Measurements from ENCODE around the gene CNNM3. TPM values are rescaled to one million over a fixed set of nuclear protein-coding genes. Genes with fewer than 3 reads are reported as not detected.

Gene CNNM3
- total RNA-seq, 4 donors from 2014 or later, result 12.6 to 28.3 (median 16.5) TPM

- peaks cover 71% of the 10 kb centered on the region for H3K4me1 ChIP-seq
- no peak for DNase-seq (ENCODE audit: low spot score in 2 of 2)
- H3K27me3 ChIP-seq, result no peaks in the 10 kb centered on the region
- peak overlapping the region; percentile 33 for H3K27ac ChIP-seq
- no peaks in the 10 kb centered on the region for H3K9me3 ChIP-seq
- no peak for TF ChIP-seq POLR2A (IDR thresholded peaks at IDR 0.05)
- no peak for TF ChIP-seq CTCF (IDR thresholded peaks at IDR 0.05)
- no peak for TF ChIP-seq POLR2AphosphoS5 (IDR thresholded peaks at IDR 0.05)
- no peak for TF ChIP-seq EP300 (IDR thresholded peaks at IDR 0.05)
- no peak overlapping the region for H3K4me3 ChIP-seq
- WGBS, result 59% methylated on average over 20 of the region's 25 CpGs
- H3K36me3 ChIP-seq, result no peaks in the 10 kb centered on the region
These were observed 45.4 kb upstream of the CNNM3 start for GRCh38 chr2:96770442-96771202.

- Histone ChIP-seq H3K9me3 (no peaks in the 10 kb centered on the region), H3K36me3 (no peaks in the 10 kb centered on the region), H3K4me1 (peaks cover 65% of the 10 kb centered on the region), H3K4me3 (no peak overlapping the region), H3K27ac (no peak overlapping the region), H3K27me3 (no peaks in the 10 kb centered on the region)
- TF ChIP-seq EP300 (IDR thresholded peaks at IDR 0.05), result no peak
- TF ChIP-seq CTCF (IDR thresholded peaks at IDR 0.05), result peak; percentile 9 to 14
- TF ChIP-seq POLR2AphosphoS5 (IDR thresholded peaks at IDR 0.05), result peak in 1 of 3 donors; percentile 62
- 73% methylated on average over 19 of the region's 20 CpGs for WGBS
- no peak for DNase-seq (ENCODE audit: low spot score in 2 of 2)
These were observed 44.1 kb upstream of the CNNM3 start for GRCh38 chr2:96771796-96772618.

DNA sequence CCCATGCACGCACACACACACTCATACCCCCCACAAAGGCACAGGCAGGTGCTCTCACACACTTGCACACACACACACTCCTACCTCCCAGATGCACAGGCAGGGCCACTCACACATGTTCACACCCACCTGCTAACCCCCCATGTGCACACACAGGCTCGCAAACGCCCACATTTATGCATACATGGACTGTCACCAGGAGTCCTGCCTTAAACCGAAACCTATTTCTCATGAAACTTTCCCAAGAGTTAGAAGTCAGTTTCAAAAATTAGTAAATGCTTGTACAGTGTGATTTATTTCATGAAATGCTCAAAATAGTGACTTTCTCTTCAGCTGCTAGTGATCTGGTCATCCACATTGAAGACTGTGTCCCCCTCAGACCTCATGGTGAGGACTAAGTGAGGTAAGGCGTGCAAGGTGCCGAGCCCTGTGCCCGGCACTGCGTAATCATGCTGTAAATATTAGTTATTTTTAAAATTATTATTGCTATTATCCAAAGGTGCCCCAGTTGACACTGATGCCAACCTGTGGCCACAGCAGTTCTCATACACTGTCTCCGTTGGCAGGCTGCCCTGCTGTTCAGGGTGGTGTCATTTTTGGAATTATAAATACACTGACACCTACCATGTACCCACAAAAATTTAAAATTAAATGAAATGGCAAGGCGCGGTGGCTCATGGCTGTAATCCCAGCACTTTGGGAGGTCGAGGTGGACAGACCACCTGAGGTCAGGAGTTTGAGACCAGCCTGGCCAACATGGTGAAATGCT lies 43.0 kb upstream of the CNNM3 start:
- Histone ChIP-seq H3K4me1 (peaks cover 59% of the 10 kb centered on the region), H3K4me3 (peak overlapping the region; percentile 38), H3K27ac (no peak overlapping the region), H3K27me3 (no peaks in the 10 kb centered on the region), H3K36me3 (no peaks in the 10 kb centered on the region), H3K9me3 (no peaks in the 10 kb centered on the region)
- TF ChIP-seq POLR2AphosphoS5 (IDR thresholded peaks at IDR 0.05), result no peak
- no peak for TF ChIP-seq EP300 (IDR thresholded peaks at IDR 0.05)
- TF ChIP-seq CTCF (IDR thresholded peaks at IDR 0.05), result no peak
- no peak for TF ChIP-seq POLR2A (IDR thresholded peaks at IDR 0.05)
- DNase-seq (ENCODE audit: low spot score in 2 of 2), result no peak
- WGBS, result 63% methylated on average over 12 of the region's 12 CpGs

- H3K36me3 ChIP-seq, result no peaks in the 10 kb centered on the region
- peak overlapping the region; percentile 38 for H3K4me3 ChIP-seq
- no peaks in the 10 kb centered on the region for H3K27me3 ChIP-seq
- no peak for TF ChIP-seq CTCF (IDR thresholded peaks at IDR 0.05)
- TF ChIP-seq EP300 (IDR thresholded peaks at IDR 0.05), result no peak
- no peak for TF ChIP-seq POLR2A (IDR thresholded peaks at IDR 0.05)
- no peak for TF ChIP-seq POLR2AphosphoS5 (IDR thresholded peaks at IDR 0.05)
- H3K4me1 ChIP-seq, result peaks cover 52% of the 10 kb centered on the region
- H3K27ac ChIP-seq, result no peak overlapping the region
- WGBS, result 62% methylated on average over 7 of the region's 7 CpGs
- no peaks in the 10 kb centered on the region for H3K9me3 ChIP-seq
- no peak for DNase-seq (ENCODE audit: low spot score in 2 of 2)
These were observed 42.1 kb upstream of the CNNM3 start for GRCh38 chr2:96773922-96774321.

Measured in suprapubic skin (tissue), 4 donors.